Suprapubic skin (tissue), 3 donors: ENCODE results near the gene TMEM254.
"Not testable (repeated sequence)": the region's sequence is repeated elsewhere in the genome, so short reads cannot be mapped to it uniquely, and the experiment has no call there.

ENCODE experiments used
- POLR2AphosphoS5 ChIP-seq, 3 donors: sonication (generic); formaldehyde crosslinking; IDR thresholded peaks; one replicate each; pipeline ENCODE4 v1.6.1; 2017; ENCODE audit warnings: antibody characterized with exemption in 3 of 3
- TF ChIP-seq, protein P1 (sequence below), 2 donors: fragments of 200-600 bp in 1 of 2; fragments of 450-650 bp in 1 of 2; sonication (generic) in 1 of 2; IDR thresholded peaks; one replicate each; pipeline ENCODE4 v1.5.1; 2016 to 2019; ENCODE audit warnings: antibody characterized with exemption in 2 of 2, mild to moderate bottlenecking in 1 of 2, moderate library complexity in 1 of 2

DNA sequence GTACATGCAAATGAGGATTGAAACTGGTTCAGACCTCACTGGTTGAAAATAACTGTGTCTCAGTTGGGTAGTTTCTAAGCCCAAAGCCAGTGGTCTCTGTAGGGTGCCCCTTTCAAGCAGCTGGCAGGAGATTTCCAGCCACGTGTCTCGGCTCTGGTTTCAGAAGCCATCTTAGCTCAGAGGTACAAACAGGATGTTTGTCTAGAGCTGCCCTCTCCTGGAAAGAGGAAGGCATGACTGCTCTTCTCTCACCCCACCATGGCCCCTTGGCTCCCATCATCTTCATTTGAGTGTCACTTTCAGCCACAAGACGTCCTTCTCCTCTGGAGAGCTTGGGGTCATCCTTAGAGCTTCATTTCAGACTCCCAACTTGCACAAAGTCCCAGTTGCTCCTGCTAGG, 49.3 kb upstream of the TMEM254 start:
- not testable (repeated sequence) for TF ChIP-seq POLR2AphosphoS5 (IDR thresholded peaks at IDR 0.05)
- TF ChIP-seq, protein P1, sequence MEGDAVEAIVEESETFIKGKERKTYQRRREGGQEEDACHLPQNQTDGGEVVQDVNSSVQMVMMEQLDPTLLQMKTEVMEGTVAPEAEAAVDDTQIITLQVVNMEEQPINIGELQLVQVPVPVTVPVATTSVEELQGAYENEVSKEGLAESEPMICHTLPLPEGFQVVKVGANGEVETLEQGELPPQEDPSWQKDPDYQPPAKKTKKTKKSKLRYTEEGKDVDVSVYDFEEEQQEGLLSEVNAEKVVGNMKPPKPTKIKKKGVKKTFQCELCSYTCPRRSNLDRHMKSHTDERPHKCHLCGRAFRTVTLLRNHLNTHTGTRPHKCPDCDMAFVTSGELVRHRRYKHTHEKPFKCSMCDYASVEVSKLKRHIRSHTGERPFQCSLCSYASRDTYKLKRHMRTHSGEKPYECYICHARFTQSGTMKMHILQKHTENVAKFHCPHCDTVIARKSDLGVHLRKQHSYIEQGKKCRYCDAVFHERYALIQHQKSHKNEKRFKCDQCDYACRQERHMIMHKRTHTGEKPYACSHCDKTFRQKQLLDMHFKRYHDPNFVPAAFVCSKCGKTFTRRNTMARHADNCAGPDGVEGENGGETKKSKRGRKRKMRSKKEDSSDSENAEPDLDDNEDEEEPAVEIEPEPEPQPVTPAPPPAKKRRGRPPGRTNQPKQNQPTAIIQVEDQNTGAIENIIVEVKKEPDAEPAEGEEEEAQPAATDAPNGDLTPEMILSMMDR (IDR thresholded peaks at IDR 0.05): not testable (repeated sequence)
